Naive thymus-derived CD8-positive, alpha-beta T cell (primary cell): ENCODE measurements around the gene DCT. TPM values are rescaled to one million over a fixed set of nuclear protein-coding genes. Genes with fewer than 3 reads are reported as not detected.

ENCODE experiments used
- ATAC-seq, 2 donors: fragments of 150-1000 bp; cut with Tn5 transposase in 1 of 2; sonication (Bioruptor Pico), chemical (Tn5 transposase) in 1 of 2; 1 replicate in 1 of 2; 2 replicates in 1 of 2; pipeline ENCODE4 v1.10.0; 2021; ENCODE audit warnings: mild to moderate bottlenecking in 2 of 2, moderate library complexity in 2 of 2
- POLR2A ChIA-PET: fragments of 350-600 bp; sonication (Branson Sonifier 250); formaldehyde crosslinking; loops from one replicate; lab custom pipeline; 2021; ENCODE audit warnings: antibody characterized with exemption; lab: Charles Lee
- DNase-seq, 10 donors: peaks; one replicate each; pipeline versions ENCODE4 v3.0.0 to v3.0.0-alpha.2; 2020 to 2022
- H3K27ac Mint-ChIP-seq, 10 donors: one replicate each; pipeline ENCODE4 v1.8.0; 2020 to 2022; ENCODE audit warnings: mild to moderate bottlenecking in 10 of 10, mixed read lengths in 10 of 10, moderate library complexity in 4 of 10, inconsistent platforms in 1 of 10
- H3K27me3 Mint-ChIP-seq, 5 donors: one replicate each; pipeline ENCODE4 v1.8.0; 2021 to 2022; ENCODE audit warnings: mixed read lengths in 5 of 5
- H3K36me3 Mint-ChIP-seq, 3 donors: one replicate each; pipeline ENCODE4 v1.8.0; 2020 to 2022; ENCODE audit warnings: mixed read lengths in 3 of 3, mild to moderate bottlenecking in 2 of 3, inconsistent platforms in 1 of 3
- H3K4me1 Mint-ChIP-seq, 4 donors: one replicate each; pipeline ENCODE4 v1.8.0; 2021 to 2022; ENCODE audit warnings: mixed read lengths in 4 of 4
- H3K4me3 Mint-ChIP-seq, 10 donors: one replicate each; pipeline ENCODE4 v1.8.0; 2020 to 2022; ENCODE audit warnings: mild to moderate bottlenecking in 10 of 10, mixed read lengths in 10 of 10, moderate library complexity in 6 of 10, inconsistent platforms in 1 of 10
- H3K9me3 Mint-ChIP-seq, 9 donors: one replicate each; pipeline ENCODE4 v1.8.0; 2020 to 2022; ENCODE audit warnings: mixed read lengths in 9 of 9, mild to moderate bottlenecking in 3 of 9, inconsistent platforms in 1 of 9, moderate library complexity in 1 of 9
- polyA plus RNA-seq, 3 donors: library from polyadenylated mRNA; unstranded; fragments of 300-500 nt; fragmentation: Illumina TruSeq; gene quantifications; one replicate each; pipeline ENCODE4 v1.2.3, GENCODE V29; 2021
- total RNA-seq, 8 experiments: library from RNA in 2 of 8; stranded (reverse) in 2 of 8; gene quantifications; one replicate each; pipeline ENCODE4 v1.2.3 and lab custom pipeline; 2021 to 2026

Gene DCT
- total and polyA plus RNA-seq, 5 experiments from 2014 or later: 0.19 to 1.1 (median 0.92) TPM; not detected in 1

GRCh38 chr13:94435604-94436226, 43.8 kb downstream of the DCT start:
- ATAC-seq (peak; percentile 65 to 78), DNase-seq (peak in 4 of 10 donors; percentile 6 to 62 (median 52))
- H3K36me3 Mint-ChIP-seq: no peaks in the 10 kb centered on the region
- H3K9me3 Mint-ChIP-seq: no peaks in the 10 kb centered on the region
- no peak overlapping the region for H3K4me3 Mint-ChIP-seq
- POLR2A ChIA-PET: interaction anchor here (0.6 kb wide), 2 partner anchors 119 to 182 kb away, joined by 3 read pairs; no protein-coding TSS in a partner anchor
- H3K4me1 Mint-ChIP-seq: peaks cover 0 to 5% (median 3%) of the 10 kb centered on the region in 4 donors
- H3K27me3 Mint-ChIP-seq: peaks cover 0 to 4% (median 0%) of the 10 kb centered on the region in 5 donors
- no peak overlapping the region for H3K27ac Mint-ChIP-seq

- POLR2A ChIA-PET: no interaction called here
- DNase-seq (no peak), ATAC-seq (no peak)
- Mint-ChIP-seq H3K27me3 (no peaks in the 10 kb centered on the region), H3K4me1 (peaks cover 0 to 5% (median 3%) of the 10 kb centered on the region in 4 donors), H3K9me3 (no peaks in the 10 kb centered on the region), H3K27ac (no peak overlapping the region), H3K4me3 (no peak overlapping the region), H3K36me3 (no peaks in the 10 kb centered on the region)
Observed at GRCh38 chr13:94433055-94433961, 46.2 kb downstream of the DCT start.

GRCh38 chr13:94431987-94432386, 47.5 kb downstream of the DCT start:
- H3K9me3 Mint-ChIP-seq: no peaks in the 10 kb centered on the region
- peak overlapping the region in 1 of 10 donors; percentile 31 for H3K27ac Mint-ChIP-seq
- no peaks in the 10 kb centered on the region for H3K27me3 Mint-ChIP-seq
- POLR2A ChIA-PET: no interaction called here
- no peaks in the 10 kb centered on the region for H3K36me3 Mint-ChIP-seq
- DNase-seq (no peak), ATAC-seq (no peak)
- peaks cover 0 to 5% (median 3%) of the 10 kb centered on the region in 4 donors for H3K4me1 Mint-ChIP-seq
- H3K4me3 Mint-ChIP-seq: no peak overlapping the region

- DNase-seq (no peak), ATAC-seq (no peak)
- H3K4me1 Mint-ChIP-seq: peaks cover 0 to 5% (median 3%) of the 10 kb centered on the region in 4 donors
- H3K36me3 Mint-ChIP-seq: no peaks in the 10 kb centered on the region
- H3K27me3 Mint-ChIP-seq: no peaks in the 10 kb centered on the region
- POLR2A ChIA-PET: no interaction called here
- H3K4me3 Mint-ChIP-seq: no peak overlapping the region
- no peaks in the 10 kb centered on the region for H3K9me3 Mint-ChIP-seq
- H3K27ac Mint-ChIP-seq: no peak overlapping the region
Observed at GRCh38 chr13:94431574-94431973, 47.9 kb downstream of the DCT start.

- peak overlapping the region in 1 of 10 donors; percentile 21 for H3K27ac Mint-ChIP-seq
- peaks cover 0 to 2% (median under 1%) of the 10 kb centered on the region in 4 donors for H3K4me1 Mint-ChIP-seq
- no peak for DNase-seq
- no peak overlapping the region for H3K4me3 Mint-ChIP-seq
- H3K27me3 Mint-ChIP-seq: peaks cover 0 to 5% (median 0%) of the 10 kb centered on the region in 5 donors
- ATAC-seq: no peak
- POLR2A ChIA-PET: no interaction called here
- peaks cover 0 to 2% (median 0%) of the 10 kb centered on the region in 3 donors for H3K36me3 Mint-ChIP-seq
- no peaks in the 10 kb centered on the region for H3K9me3 Mint-ChIP-seq
Observed at GRCh38 chr13:94427313-94427953, 52.0 kb downstream of the DCT start.

- ATAC-seq: no peak
- peak overlapping the region in 8 of 10 donors; percentile 7 to 93 (median 76) for H3K27ac Mint-ChIP-seq
- POLR2A ChIA-PET: no interaction called here
Observed at GRCh38 chr13:94419925-94420305, 59.6 kb downstream of the DCT start.

GRCh38 chr13:94419304-94419924, 60.1 kb downstream of the DCT start:
- DNase-seq (peak in 3 of 10 donors; percentile 31 to 54 (median 53)), ATAC-seq (peak; percentile 79 to 86)
- Mint-ChIP-seq H3K36me3 (peaks cover 0 to 29% (median 26%) of the 10 kb centered on the region in 3 donors), H3K27ac (peak overlapping the region; percentile 61 to 93 (median 79)), H3K4me3 (peak overlapping the region; percentile 20 to 83 (median 52)), H3K27me3 (peaks cover 0 to 3% (median 0%) of the 10 kb centered on the region in 5 donors), H3K4me1 (peaks cover 17 to 28% (median 25%) of the 10 kb centered on the region in 4 donors), H3K9me3 (peaks cover 8 to 46% (median 16%) of the 10 kb centered on the region in 9 donors)
- POLR2A ChIA-PET: no interaction called here

More at GRCh38 chr13:94419925-94420305, 59.6 kb downstream of the DCT start:
- peak overlapping the region in 4 of 10 donors; percentile 2 to 83 (median 53) for H3K4me3 Mint-ChIP-seq
- H3K4me1 Mint-ChIP-seq: peaks cover 17 to 28% (median 25%) of the 10 kb centered on the region in 4 donors
- peaks cover 8 to 46% (median 16%) of the 10 kb centered on the region in 9 donors for H3K9me3 Mint-ChIP-seq
- H3K27me3 Mint-ChIP-seq: peaks cover 0 to 5% (median 0%) of the 10 kb centered on the region in 5 donors
- DNase-seq: no peak
- H3K36me3 Mint-ChIP-seq: peaks cover 0 to 29% (median 26%) of the 10 kb centered on the region in 3 donors

- Mint-ChIP-seq H3K4me3 (no peak overlapping the region), H3K27ac (no peak overlapping the region), H3K9me3 (peaks cover 8 to 46% (median 16%) of the 10 kb centered on the region in 9 donors), H3K27me3 (peaks cover 0 to 4% (median 2%) of the 10 kb centered on the region in 5 donors), H3K4me1 (peaks cover 17 to 28% (median 25%) of the 10 kb centered on the region in 4 donors), H3K36me3 (peaks cover 0 to 28% (median 26%) of the 10 kb centered on the region in 3 donors)
- POLR2A ChIA-PET: no interaction called here
- DNase-seq (no peak), ATAC-seq (no peak)
Observed at GRCh38 chr13:94417294-94417693, 62.2 kb downstream of the DCT start.

- POLR2A ChIA-PET: no interaction called here
- ATAC-seq (no peak), DNase-seq (no peak)
- H3K4me1 Mint-ChIP-seq: peaks cover 17 to 28% (median 25%) of the 10 kb centered on the region in 4 donors
- H3K4me3 Mint-ChIP-seq: no peak overlapping the region
- peaks cover 0 to 9% (median 7%) of the 10 kb centered on the region in 5 donors for H3K27me3 Mint-ChIP-seq
- no peak overlapping the region for H3K27ac Mint-ChIP-seq
- peaks cover 8 to 42% (median 16%) of the 10 kb centered on the region in 9 donors for H3K9me3 Mint-ChIP-seq
- H3K36me3 Mint-ChIP-seq: peaks cover 0 to 26% (median 24%) of the 10 kb centered on the region in 3 donors
Observed at GRCh38 chr13:94416454-94417080, 62.9 kb downstream of the DCT start.

- POLR2A ChIA-PET: no interaction called here
Observed at GRCh38 chr13:94415500-94416237, 63.8 kb downstream of the DCT start.

GRCh38 chr13:94414708-94415107, 64.8 kb downstream of the DCT start:
- Mint-ChIP-seq H3K4me1 (peaks cover 12 to 19% (median 16%) of the 10 kb centered on the region in 4 donors), H3K27me3 (peaks cover 0 to 12% (median 10%) of the 10 kb centered on the region in 5 donors), H3K9me3 (peaks cover 5 to 30% (median 13%) of the 10 kb centered on the region in 9 donors), H3K4me3 (no peak overlapping the region), H3K36me3 (peaks cover 0 to 17% (median 15%) of the 10 kb centered on the region in 3 donors), H3K27ac (peak overlapping the region in 1 of 10 donors; percentile 33)
- POLR2A ChIA-PET: no interaction called here
- ATAC-seq (no peak), DNase-seq (no peak)

More at GRCh38 chr13:94415500-94416237, 63.8 kb downstream of the DCT start:
- peaks cover 17 to 28% (median 25%) of the 10 kb centered on the region in 4 donors for H3K4me1 Mint-ChIP-seq
- H3K4me3 Mint-ChIP-seq: no peak overlapping the region
- H3K27ac Mint-ChIP-seq: no peak overlapping the region
- H3K9me3 Mint-ChIP-seq: peaks cover 8 to 34% (median 16%) of the 10 kb centered on the region in 9 donors
- peaks cover 0 to 21% (median 20%) of the 10 kb centered on the region in 3 donors for H3K36me3 Mint-ChIP-seq
- ATAC-seq (no peak), DNase-seq (no peak)
- peaks cover 0 to 12% (median 10%) of the 10 kb centered on the region in 5 donors for H3K27me3 Mint-ChIP-seq
